SK-N-DZ (cell line): ENCODE data around the gene HTT-AS.

Experiments used
- DNase-seq: peaks from one replicate; pipeline ENCODE4 v3.0.0-alpha.2; 2015; ENCODE audit warnings: low spot score
- small RNA-seq, 2 experiments: library from RNA; depleted of rRNA; stranded (forward); fragments of <200 nt; gene quantifications; one replicate each; pipeline ENCODE3, GENCODE V24; 2014

Gene HTT-AS

GRCh38 chr4:3030566-3031356, 43.6 kb downstream of the HTT-AS start:
- no peak for DNase-seq

- no peak for DNase-seq
Observed at GRCh38 chr4:3029464-3029863, 44.9 kb downstream of the HTT-AS start.

- DNase-seq, result no peak
Observed at GRCh38 chr4:3026540-3026939, 47.8 kb downstream of the HTT-AS start.

DNA sequence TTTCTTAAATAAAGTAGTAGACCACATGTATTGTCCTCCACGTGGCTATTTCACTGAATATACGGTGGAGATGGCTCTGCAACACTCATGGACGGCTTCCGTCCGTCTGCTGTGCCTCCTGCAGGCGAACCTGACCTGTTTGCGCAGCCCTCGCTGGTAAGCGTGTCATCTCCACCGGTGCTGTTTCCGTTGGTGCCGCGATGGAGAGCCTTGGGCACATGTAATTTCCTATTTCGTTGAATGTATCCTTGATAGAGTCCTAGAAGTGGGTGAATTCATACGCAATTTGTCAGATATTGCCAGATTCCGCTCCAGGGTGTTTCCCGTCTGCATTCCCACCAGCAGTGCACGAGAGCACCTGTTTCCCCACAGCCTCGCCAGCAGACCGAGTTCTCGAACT, 48.5 kb downstream of the HTT-AS start:
- no peak for DNase-seq

DNA sequence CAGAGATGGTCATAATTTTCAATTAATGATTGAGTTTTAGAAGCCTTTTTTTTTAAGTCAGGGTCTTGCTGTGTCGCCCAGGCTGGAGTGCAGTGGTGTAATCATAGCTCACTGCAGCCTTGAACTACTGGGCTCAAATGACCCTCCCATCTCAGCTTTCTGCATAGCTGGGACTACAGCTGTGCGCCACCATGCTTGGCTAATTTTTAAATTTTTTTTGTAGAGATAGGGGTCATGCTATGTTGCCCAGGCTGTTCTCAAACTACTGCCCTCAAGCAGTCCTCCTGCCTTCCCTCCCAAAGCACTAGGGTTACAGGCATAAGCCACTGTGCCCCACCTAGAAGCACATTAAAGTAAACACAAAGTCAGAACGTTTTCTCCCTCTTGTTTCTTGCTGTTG, 51.7 kb downstream of the HTT-AS start:
- no peak for DNase-seq

- DNase-seq, result no peak
Observed at GRCh38 chr4:3022112-3022511, 52.2 kb downstream of the HTT-AS start.

GRCh38 chr4:3021627-3022026, 52.7 kb downstream of the HTT-AS start:
- no peak for DNase-seq

- no peak for DNase-seq
Observed at GRCh38 chr4:3021127-3021526, 53.2 kb downstream of the HTT-AS start.

DNA sequence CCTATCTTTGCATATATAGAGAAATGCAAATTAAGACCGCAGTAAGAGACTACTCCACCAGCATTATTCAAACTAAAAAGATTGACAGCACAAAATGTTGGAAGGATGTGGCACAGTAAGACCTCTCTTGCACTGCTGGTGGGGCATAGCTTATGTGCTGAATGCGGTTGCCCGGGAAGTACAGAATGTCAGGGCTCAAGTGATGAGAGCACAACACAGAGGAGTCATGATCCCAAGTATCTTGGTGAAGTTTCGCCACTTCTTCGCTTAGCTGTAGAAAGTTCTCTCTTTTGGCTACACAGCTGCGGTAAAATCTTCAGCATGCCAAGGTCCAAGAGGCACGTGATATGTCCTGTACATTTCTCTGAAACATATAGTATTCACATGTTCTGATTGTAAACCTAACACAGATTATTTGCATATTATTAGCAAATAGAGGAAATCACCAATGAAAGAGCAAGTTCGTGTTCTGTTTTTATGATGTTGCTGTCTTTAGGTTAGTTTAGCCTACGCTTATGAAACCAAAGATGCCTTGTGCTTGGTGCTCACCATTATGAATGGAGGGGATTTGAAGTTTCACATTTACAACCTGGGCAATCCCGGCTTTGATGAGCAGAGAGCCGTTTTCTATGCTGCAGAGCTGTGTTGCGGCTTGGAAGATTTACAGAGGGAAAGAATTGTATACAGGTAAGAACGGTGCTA, 55.0 kb downstream of the HTT-AS start:
- no peak for DNase-seq

DNA sequence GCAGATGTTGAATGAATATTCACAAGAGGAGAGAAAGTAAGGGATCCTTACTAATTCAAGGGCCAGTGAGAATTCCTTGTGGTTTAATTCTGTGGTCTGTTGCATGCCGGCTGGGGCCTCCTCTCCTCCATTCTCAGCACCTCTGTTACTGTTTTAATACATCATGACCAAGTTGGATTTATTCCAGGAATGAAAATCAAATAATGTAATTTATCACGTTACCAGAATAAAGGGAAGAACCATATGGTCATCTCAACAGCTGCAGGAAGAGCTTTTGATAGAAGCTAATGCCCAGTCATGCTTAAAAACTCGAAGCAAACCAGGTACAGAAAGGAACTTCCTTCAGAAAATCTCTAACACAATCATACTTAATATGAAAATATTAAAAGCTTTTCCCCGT, 56.8 kb downstream of the HTT-AS start:
- DNase-seq, result no peak

DNA sequence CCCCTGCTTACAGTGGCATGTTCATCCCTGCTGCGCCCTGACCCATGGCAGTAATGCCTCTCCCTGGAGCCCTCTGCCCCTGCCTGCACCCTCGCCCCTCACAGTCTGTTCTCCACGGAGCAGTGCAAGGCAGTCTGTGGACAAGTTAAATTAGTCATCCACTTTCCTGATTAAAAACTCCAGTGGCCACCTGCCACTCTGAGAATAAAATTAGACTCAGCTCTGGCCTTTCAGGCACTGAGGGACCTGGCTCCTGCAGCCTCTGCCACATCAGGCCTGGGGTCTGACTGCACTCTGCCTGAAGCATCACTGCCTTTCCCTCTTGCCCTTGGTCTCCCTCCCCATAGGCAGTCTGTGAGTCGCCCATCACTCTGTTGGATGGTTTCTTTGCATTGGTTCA, 57.4 kb downstream of the HTT-AS start:
- DNase-seq, result no peak

DNA sequence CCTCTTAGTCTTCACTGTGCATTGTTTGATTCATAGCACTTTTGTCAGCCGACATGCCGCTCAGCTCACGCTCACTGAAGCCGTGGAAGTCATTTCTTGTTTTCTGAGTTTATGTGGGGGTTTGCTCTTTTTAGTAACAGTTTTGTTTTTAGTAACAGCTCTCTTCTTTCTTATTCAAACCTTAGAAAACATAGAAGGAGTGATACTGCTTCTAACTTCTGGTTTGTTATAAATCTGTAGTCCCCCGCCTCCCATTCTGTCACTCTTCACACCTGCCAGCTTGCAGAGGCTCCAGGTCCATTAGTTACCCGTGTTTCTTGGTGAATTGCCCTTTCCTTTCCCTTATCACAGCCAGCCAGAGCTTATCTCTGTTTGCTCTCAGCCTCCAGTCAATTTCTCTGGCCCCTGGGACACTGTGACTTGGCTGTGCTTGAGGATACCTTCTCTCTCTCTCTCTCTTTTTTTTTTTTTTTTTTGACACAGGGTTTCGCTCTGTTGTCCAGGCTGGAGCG, 60.4 kb downstream of the HTT-AS start:
- peak; percentile 52 for DNase-seq

Small RNAs within 50 kb of the gene (small RNA-seq; reads per million reads assigned to genes)
- gene RF02134 (0 reads per million in 2 experiments), gene RF02135 (0 reads per million in 2 experiments), gene RNU6-204P (0.03 to 0.40 reads per million in 2 experiments)
